Measurements from ENCODE around the gene KRTAP4-9. TPM values are rescaled to one million over a fixed set of nuclear protein-coding genes. Genes with fewer than 3 reads are reported as not detected.
"Not testable (repeated sequence)": the region's sequence is repeated elsewhere in the genome, so short reads cannot be mapped to it uniquely, and the experiment has no call there.

KRTAP4-9 gene
- total RNA-seq (not detected), polyA plus RNA-seq (not detected)
- long read RNA-seq, donor 1 = 0 reads
- long read RNA-seq, donor 2 = 0 reads
- long read RNA-seq, donor 3 = 0 reads
- long read RNA-seq, donor 4 = 0 reads
- long read RNA-seq, donor 5 = 0 reads
- long read RNA-seq, donor 6 = 0 reads
- long read RNA-seq, donor 7 = 0 reads
- long read RNA-seq, donor 8 = 0 reads
- long read RNA-seq, donor 9 = 0 reads
- long read RNA-seq, donor 10 = 0 reads

- H3K27me3 ChIP-seq; intact Hi-C loops (cut with DNase I; ENCODE audit: low total_unique reads); H3K36me3 ChIP-seq; H3K4me3 ChIP-seq; H3K4me1 ChIP-seq; H3K27ac ChIP-seq; H3K9me3 ChIP-seq; DNase-seq: not testable (repeated sequence)
- 69 to 77% (median 76%) methylated on average over 6 to 10 of the region's 10 CpGs for WGBS, 5 donors
These were observed at the start of gene KRTAP4-9 for GRCh38 chr17:41105347-41105746. TSS of gene KRTAP4-9 (plus strand) at chr17:41105389. CDS start at chr17:41105389, 0 bp downstream.

- peaks cover 0 to 8% (median 4%) of the 10 kb centered on the region in 4 donors for H3K9me3 ChIP-seq
- WGBS, 5 donors = 79 to 100% (median 98%) methylated on average over 1 of the region's 1 CpG
- H3K4me3 ChIP-seq = no peak overlapping the region
- DNase-seq = no peak
- no peak overlapping the region for H3K27ac ChIP-seq
- intact Hi-C loops (cut with DNase I; ENCODE audit: low total_unique reads) = no loop called here
- peaks cover 0 to 36% (median 6%) of the 10 kb centered on the region in 3 donors for H3K27me3 ChIP-seq
- no peak for TF ChIP-seq POLR2A (IDR thresholded peaks at IDR 0.05)
- no peak for TF ChIP-seq CTCF (IDR thresholded peaks at IDR 0.05)
- TF ChIP-seq POLR2AphosphoS5 (IDR thresholded peaks at IDR 0.05) = no peak
- TF ChIP-seq EP300 (IDR thresholded peaks at IDR 0.05) = no peak
- no peaks in the 10 kb centered on the region for H3K36me3 ChIP-seq
- H3K4me1 ChIP-seq = no peaks in the 10 kb centered on the region
These were observed 47.6 kb upstream of the KRTAP4-9 start for GRCh38 chr17:41057547-41057946.

- peaks cover 0 to 36% (median 6%) of the 10 kb centered on the region in 3 donors for H3K27me3 ChIP-seq
- no peaks in the 10 kb centered on the region for H3K4me1 ChIP-seq
- no peaks in the 10 kb centered on the region for H3K36me3 ChIP-seq
- H3K9me3 ChIP-seq = peaks cover 0 to 8% (median 2%) of the 10 kb centered on the region in 4 donors
- H3K27ac ChIP-seq = no peak overlapping the region
- H3K4me3 ChIP-seq = no peak overlapping the region
- intact Hi-C loops (cut with DNase I; ENCODE audit: low total_unique reads) = no loop called here
- 88 to 94% (median 90%) methylated on average over 5 of the region's 5 CpGs for WGBS, 5 donors
- TF ChIP-seq POLR2AphosphoS5 (IDR thresholded peaks at IDR 0.05) (no peak), POLR2A (IDR thresholded peaks at IDR 0.05) (no peak)
- no peak for DNase-seq
These were observed 46.4 kb upstream of the KRTAP4-9 start for GRCh38 chr17:41058741-41059140.

GRCh38 chr17:41059276-41060051 is 45.7 kb upstream of the KRTAP4-9 start:
- H3K36me3 ChIP-seq; intact Hi-C loops (cut with DNase I; ENCODE audit: low total_unique reads); DNase-seq; H3K27ac ChIP-seq; H3K9me3 ChIP-seq; H3K4me3 ChIP-seq; H3K4me1 ChIP-seq: not testable (repeated sequence)
- whole genome bisulfite sequencing, 5 donors = 29 to 32% (median 30%) methylated on average over 8 to 11 of the region's 31 CpGs
- peaks cover 0 to 31% (median 6%) of the 10 kb centered on the region in 3 donors for H3K27me3 ChIP-seq

- no peak within 1 kb of the TSS for H3K27ac ChIP-seq
- peaks cover 0 to 8% (median 2%) of the 10 kb centered on the region in 4 donors for H3K9me3 ChIP-seq
- no peak for DNase-seq
- no peaks in the 10 kb centered on the region for H3K4me1 ChIP-seq
- WGBS, 5 donors = 64 to 77% (median 67%) methylated on average over 6 of the region's 6 CpGs
- H3K36me3 ChIP-seq = no peaks in the 10 kb centered on the region
- no peak for TF ChIP-seq EP300 (IDR thresholded peaks at IDR 0.05)
- no peak within 1 kb of the TSS for H3K4me3 ChIP-seq
- H3K27me3 ChIP-seq = peaks cover 0 to 31% (median 6%) of the 10 kb centered on the region in 3 donors
- intact Hi-C loops (cut with DNase I; ENCODE audit: low total_unique reads) = no loop called here
These were observed 45.1 kb upstream of the KRTAP4-9 start, which contains the start of gene KRTAP2-3 for GRCh38 chr17:41060052-41060604. TSS of gene KRTAP2-3 (minus strand) at chr17:41060114. CDS start at chr17:41060050, 64 bp downstream.

GRCh38 chr17:41061964-41062363 is 43.2 kb upstream of the KRTAP4-9 start:
- Histone ChIP-seq H3K4me1 (no peaks in the 10 kb centered on the region), H3K27me3 (peaks cover 0 to 31% (median 6%) of the 10 kb centered on the region in 3 donors), H3K36me3 (no peaks in the 10 kb centered on the region), H3K27ac (no peak overlapping the region), H3K4me3 (no peak overlapping the region), H3K9me3 (peaks cover 0 to 8% (median 2%) of the 10 kb centered on the region in 4 donors)
- 49 to 76% (median 66%) methylated on average over 1 of the region's 1 CpG for WGBS, 5 donors
- DNase-seq = no peak
- intact Hi-C loops (cut with DNase I; ENCODE audit: low total_unique reads) = no loop called here
- TF ChIP-seq POLR2AphosphoS5 (IDR thresholded peaks at IDR 0.05) = no peak
- TF ChIP-seq EP300 (IDR thresholded peaks at IDR 0.05) = no peak
- no peak for TF ChIP-seq POLR2A (IDR thresholded peaks at IDR 0.05)
